Measurements from ENCODE around the gene CCNY. TPM values are rescaled to one million over a fixed set of nuclear protein-coding genes. Genes with fewer than 3 reads are reported as not detected.

Gene CCNY
- total RNA-seq, 1 experiment from 2014 or later, result 53.3 TPM

DNA sequence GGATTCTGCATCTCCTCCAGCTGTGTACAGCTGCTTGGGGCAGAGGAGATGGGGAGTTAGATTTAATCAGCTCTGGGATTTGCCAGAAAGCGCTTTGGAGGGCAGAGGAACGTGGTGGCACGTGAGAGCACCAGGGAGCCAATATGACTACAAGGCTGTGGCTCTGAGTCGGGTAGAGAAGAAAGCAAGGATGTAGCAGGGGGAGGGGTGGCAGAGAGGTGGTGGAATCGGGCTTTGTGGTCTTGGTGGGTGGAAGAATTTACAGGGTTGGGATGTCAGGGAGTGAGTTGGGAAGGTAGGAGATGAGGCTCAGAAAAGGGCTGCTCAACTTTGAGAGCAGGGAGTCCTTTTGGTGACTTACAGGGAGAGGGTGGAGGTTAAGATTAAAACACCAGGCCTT, 113.6 kb downstream of the CCNY start:
- POLR2A ChIA-PET, result no interaction called here
- TF ChIP-seq ELF4 (CRISPR knock-in tag; IDR thresholded peaks at IDR 0.05; ENCODE audit: low read depth), result no peak
- TF ChIP-seq NR2C2 (CRISPR knock-in tag; IDR thresholded peaks at IDR 0.05), result no peak
- TF ChIP-seq FOXJ3 (CRISPR knock-in tag; IDR thresholded peaks at IDR 0.05; ENCODE audit: borderline replicate concordance), result no peak
- TF ChIP-seq, protein P1, sequence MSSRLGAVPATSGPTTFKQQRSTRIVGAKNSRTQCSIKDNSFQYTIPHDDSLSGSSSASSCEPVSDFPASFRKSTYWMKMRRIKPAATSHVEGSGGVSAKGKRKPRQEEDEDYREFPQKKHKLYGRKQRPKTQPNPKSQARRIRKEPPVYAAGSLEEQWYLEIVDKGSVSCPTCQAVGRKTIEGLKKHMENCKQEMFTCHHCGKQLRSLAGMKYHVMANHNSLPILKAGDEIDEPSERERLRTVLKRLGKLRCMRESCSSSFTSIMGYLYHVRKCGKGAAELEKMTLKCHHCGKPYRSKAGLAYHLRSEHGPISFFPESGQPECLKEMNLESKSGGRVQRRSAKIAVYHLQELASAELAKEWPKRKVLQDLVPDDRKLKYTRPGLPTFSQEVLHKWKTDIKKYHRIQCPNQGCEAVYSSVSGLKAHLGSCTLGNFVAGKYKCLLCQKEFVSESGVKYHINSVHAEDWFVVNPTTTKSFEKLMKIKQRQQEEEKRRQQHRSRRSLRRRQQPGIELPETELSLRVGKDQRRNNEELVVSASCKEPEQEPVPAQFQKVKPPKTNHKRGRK (CRISPR knock-in tag; IDR thresholded peaks at IDR 0.05; ENCODE audit: borderline replicate concordance), result no peak
- no peak for TF ChIP-seq IRF2 (CRISPR knock-in tag; IDR thresholded peaks at IDR 0.05; ENCODE audit: borderline replicate concordance, low read depth)
- no peak for TF ChIP-seq NFE2L1 (CRISPR knock-in tag; IDR thresholded peaks at IDR 0.05)
- TF ChIP-seq ZNF416 (CRISPR knock-in tag; IDR thresholded peaks at IDR 0.05), result no peak
- no peak for TF ChIP-seq CREB1 (CRISPR knock-in tag; IDR thresholded peaks at IDR 0.05)
- TF ChIP-seq, protein P2, sequence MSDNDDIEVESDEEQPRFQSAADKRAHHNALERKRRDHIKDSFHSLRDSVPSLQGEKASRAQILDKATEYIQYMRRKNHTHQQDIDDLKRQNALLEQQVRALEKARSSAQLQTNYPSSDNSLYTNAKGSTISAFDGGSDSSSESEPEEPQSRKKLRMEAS (CRISPR knock-in tag; IDR thresholded peaks at IDR 0.05), result no peak
- TF ChIP-seq, protein P3, sequence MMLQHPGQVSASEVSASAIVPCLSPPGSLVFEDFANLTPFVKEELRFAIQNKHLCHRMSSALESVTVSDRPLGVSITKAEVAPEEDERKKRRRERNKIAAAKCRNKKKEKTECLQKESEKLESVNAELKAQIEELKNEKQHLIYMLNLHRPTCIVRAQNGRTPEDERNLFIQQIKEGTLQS (CRISPR knock-in tag; conservative IDR thresholded peaks at IDR 0.05), result no peak
- no peak for TF ChIP-seq ETV6 (CRISPR knock-in tag; IDR thresholded peaks at IDR 0.05)
- no peak for TF ChIP-seq ESRRA (CRISPR knock-in tag; IDR thresholded peaks at IDR 0.05; ENCODE audit: borderline replicate concordance)
- no peak for TF ChIP-seq ZNF396 (CRISPR knock-in tag; IDR thresholded peaks at IDR 0.05; ENCODE audit: borderline replicate concordance)
- TF ChIP-seq, protein P4, sequence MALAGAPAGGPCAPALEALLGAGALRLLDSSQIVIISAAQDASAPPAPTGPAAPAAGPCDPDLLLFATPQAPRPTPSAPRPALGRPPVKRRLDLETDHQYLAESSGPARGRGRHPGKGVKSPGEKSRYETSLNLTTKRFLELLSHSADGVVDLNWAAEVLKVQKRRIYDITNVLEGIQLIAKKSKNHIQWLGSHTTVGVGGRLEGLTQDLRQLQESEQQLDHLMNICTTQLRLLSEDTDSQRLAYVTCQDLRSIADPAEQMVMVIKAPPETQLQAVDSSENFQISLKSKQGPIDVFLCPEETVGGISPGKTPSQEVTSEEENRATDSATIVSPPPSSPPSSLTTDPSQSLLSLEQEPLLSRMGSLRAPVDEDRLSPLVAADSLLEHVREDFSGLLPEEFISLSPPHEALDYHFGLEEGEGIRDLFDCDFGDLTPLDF (CRISPR knock-in tag; IDR thresholded peaks at IDR 0.05), result no peak
- no peak for TF ChIP-seq GABPB1 (CRISPR knock-in tag; IDR thresholded peaks at IDR 0.05)
- TF ChIP-seq ZNF138 (CRISPR knock-in tag; conservative IDR thresholded peaks at IDR 0.05), result no peak
- TF ChIP-seq CBFB (CRISPR knock-in tag; IDR thresholded peaks at IDR 0.05; ENCODE audit: low read depth), result no peak
- no peak for TF ChIP-seq TP53 (CRISPR knock-in tag; IDR thresholded peaks at IDR 0.05)
- Mint-ChIP-seq H3K4me1 (peaks cover 58% of the 10 kb centered on the region), H3K9me3 (peaks cover 14% of the 10 kb centered on the region), H3K27me3 (ENCODE audit: low read depth) (no peaks in the 10 kb centered on the region), H3K27ac (no peak overlapping the region), H3K4me3 (no peak overlapping the region), H3K36me3 (peaks cover 8% of the 10 kb centered on the region)
- DNase-seq (ENCODE audit: low spot score) (no peak), ATAC-seq (no peak)
- CTCF ChIA-PET, result interaction anchor here (0.7 kb wide), 1 partner anchor 207 kb away, joined by 3 read pairs; no protein-coding TSS in a partner anchor

DNA sequence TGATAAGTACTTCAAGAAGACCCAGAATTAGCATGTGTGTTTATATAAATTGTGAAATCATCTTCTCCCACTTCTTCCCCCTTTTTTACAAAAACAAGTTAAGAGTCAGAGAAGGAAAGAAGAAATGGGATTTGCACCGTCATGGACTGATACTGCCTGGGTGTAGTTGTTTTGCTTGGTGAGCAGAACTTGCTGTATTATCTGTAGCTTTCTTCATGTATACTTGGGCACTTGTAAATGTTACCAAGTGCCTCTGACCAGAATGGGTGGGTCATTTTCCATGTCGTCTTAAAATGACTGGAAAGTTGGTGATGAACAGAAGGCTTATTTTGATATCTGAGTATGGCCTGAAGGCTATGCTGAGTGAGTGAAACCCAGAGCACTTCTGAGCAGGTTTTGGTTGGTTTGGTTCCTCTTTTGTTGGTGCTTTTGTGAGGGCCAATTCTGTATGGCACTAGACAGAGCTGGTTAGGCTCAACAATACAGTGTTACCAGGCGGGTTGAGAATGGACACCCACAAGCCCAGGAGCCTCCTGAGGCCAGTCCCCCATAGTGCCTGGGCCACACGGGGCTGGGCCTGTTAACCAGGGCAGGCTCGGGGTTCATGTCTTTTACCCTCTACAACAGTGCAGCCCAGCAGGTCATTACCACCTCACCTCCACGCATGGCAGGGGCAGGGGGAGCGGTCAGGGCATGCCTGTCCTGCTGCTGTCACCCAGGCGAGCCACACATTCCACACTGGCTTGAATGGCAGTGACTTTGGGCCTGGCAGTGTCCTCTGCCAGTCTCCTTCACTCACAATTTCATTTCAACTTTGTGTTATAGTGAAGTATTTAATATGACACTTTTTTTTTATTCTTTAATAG, 115.1 kb downstream of the CCNY start:
- TF ChIP-seq, protein P5, sequence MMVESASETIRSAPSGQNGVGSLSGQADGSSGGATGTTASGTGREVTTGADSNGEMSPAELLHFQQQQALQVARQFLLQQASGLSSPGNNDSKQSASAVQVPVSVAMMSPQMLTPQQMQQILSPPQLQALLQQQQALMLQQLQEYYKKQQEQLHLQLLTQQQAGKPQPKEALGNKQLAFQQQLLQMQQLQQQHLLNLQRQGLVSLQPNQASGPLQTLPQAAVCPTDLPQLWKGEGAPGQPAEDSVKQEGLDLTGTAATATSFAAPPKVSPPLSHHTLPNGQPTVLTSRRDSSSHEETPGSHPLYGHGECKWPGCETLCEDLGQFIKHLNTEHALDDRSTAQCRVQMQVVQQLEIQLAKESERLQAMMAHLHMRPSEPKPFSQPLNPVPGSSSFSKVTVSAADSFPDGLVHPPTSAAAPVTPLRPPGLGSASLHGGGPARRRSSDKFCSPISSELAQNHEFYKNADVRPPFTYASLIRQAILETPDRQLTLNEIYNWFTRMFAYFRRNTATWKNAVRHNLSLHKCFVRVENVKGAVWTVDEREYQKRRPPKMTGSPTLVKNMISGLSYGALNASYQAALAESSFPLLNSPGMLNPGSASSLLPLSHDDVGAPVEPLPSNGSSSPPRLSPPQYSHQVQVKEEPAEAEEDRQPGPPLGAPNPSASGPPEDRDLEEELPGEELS (CRISPR knock-in tag; IDR thresholded peaks at IDR 0.05), result 0 out of 2 replicates have a peak, but pooled peaks have one; percentile 30
- no peak for TF ChIP-seq NR3C1 (CRISPR knock-in tag; conservative IDR thresholded peaks at IDR 0.05; ENCODE audit: low read depth)
- TF ChIP-seq, protein P3 (CRISPR knock-in tag; conservative IDR thresholded peaks at IDR 0.05), result no peak
- peak overlapping the region; percentile 73; the same call in 1 of the 2 replicates for H3K27ac Mint-ChIP-seq
- H3K9me3 Mint-ChIP-seq, result peaks cover 3% of the 10 kb centered on the region; the same call in 1 of the 2 replicates
- no peak overlapping the region for H3K4me3 Mint-ChIP-seq
- DNase-seq (ENCODE audit: low spot score) (no peak), ATAC-seq (no peak)
- ChIA-PET POLR2A (no interaction called here), CTCF (no interaction called here)
- 0 out of 2 replicates have a peak, but pooled peaks cover 3% of the 10 kb centered on the region for H3K36me3 Mint-ChIP-seq
- H3K4me1 Mint-ChIP-seq, result peaks cover 66% of the 10 kb centered on the region
- H3K27me3 Mint-ChIP-seq (ENCODE audit: low read depth), result no peaks in the 10 kb centered on the region

All from WTC11 (cell line).